GM18519 (cell line): Measurements from ENCODE around the gene GRK7.

Experiments
- ATAC-seq: cut with Tn5 transposase; IDR thresholded peaks from one replicate; pipeline ENCODE4 v1.9.1; 2021; ENCODE audit warnings: mild to moderate bottlenecking, moderate library complexity; ENCODE audit not compliant: unreplicated experiment, low FRiP score

Gene GRK7

GRCh38 chr3:141763088-141763750 lies at the start of gene GRK7:
TSS of gene GRK7 (plus strand) at chr3:141763408. CDS start at chr3:141778285, 14,877 bp downstream.
- no peak for ATAC-seq

GRCh38 chr3:141714671-141715070 lies 48.5 kb upstream of the GRK7 start:
- no peak for ATAC-seq

- no peak for ATAC-seq
Measured at GRCh38 chr3:141722081-141722480, 41.1 kb upstream of the GRK7 start.

- no peak for ATAC-seq
Measured at GRCh38 chr3:141722648-141723047, 40.6 kb upstream of the GRK7 start.

- no peak for ATAC-seq
Measured at GRCh38 chr3:141723255-141723654, 40.0 kb upstream of the GRK7 start.

- ATAC-seq, result no peak
Measured at GRCh38 chr3:141724186-141724585, 39.0 kb upstream of the GRK7 start.

GRCh38 chr3:141725036-141725435 lies 38.2 kb upstream of the GRK7 start:
- no peak for ATAC-seq

- ATAC-seq, result no peak
Measured at GRCh38 chr3:141726483-141726882, 36.7 kb upstream of the GRK7 start.

GRCh38 chr3:141728355-141728892 lies 34.8 kb upstream of the GRK7 start:
- no peak for ATAC-seq

GRCh38 chr3:141729240-141729639 lies 34.0 kb upstream of the GRK7 start:
- no peak for ATAC-seq

- no peak for ATAC-seq
Measured at GRCh38 chr3:141735176-141735575, 28.0 kb upstream of the GRK7 start.

GRCh38 chr3:141735770-141736465 lies 27.3 kb upstream of the GRK7 start:
- ATAC-seq, result no peak

GRCh38 chr3:141737093-141737492 lies 26.1 kb upstream of the GRK7 start:
- no peak for ATAC-seq

- ATAC-seq, result no peak
Measured at GRCh38 chr3:141737678-141738021, 25.6 kb upstream of the GRK7 start.

GRCh38 chr3:141738022-141738890 lies 25.0 kb upstream of the GRK7 start, which contains the start of gene RNF7:
TSS of gene RNF7 (plus strand) at chr3:141738298. CDS start at chr3:141738342, 44 bp downstream.
- ATAC-seq, result peak; percentile 87

GRCh38 chr3:141738891-141739363 lies 24.3 kb upstream of the GRK7 start:
- no peak for ATAC-seq

GRCh38 chr3:141739731-141740130 lies 23.5 kb upstream of the GRK7 start:
- no peak for ATAC-seq

- ATAC-seq, result no peak
Measured at GRCh38 chr3:141740349-141740748, 22.9 kb upstream of the GRK7 start.

- ATAC-seq, result no peak
Measured at GRCh38 chr3:141743305-141743704, 19.9 kb upstream of the GRK7 start.

GRCh38 chr3:141746962-141747361 lies 16.2 kb upstream of the GRK7 start:
- ATAC-seq, result no peak

- no peak for ATAC-seq
Measured at GRCh38 chr3:141753399-141753798, 9.8 kb upstream of the GRK7 start.
